H54 (cell line): ENCODE measurements around the gene ICA1.
"Not testable (repeated sequence)": the region's sequence is repeated elsewhere in the genome, so short reads cannot be mapped to it uniquely, and the experiment has no call there.

ENCODE experiments used
- DNase-seq: peaks from one replicate; pipeline ENCODE4 v3.0.0; 2011; ENCODE audit warnings: low spot score, mixed read lengths; ENCODE audit not compliant: insufficient read length
- FAIRE-seq: peaks from 3 replicates; lab custom pipeline; 2011; peaks lifted over from hg19 to GRCh38; lab: Jason Lieb, UNC
- POLR2A ChIP-seq: IDR thresholded peaks from 2 replicates; pipeline ENCODE4 v1.6.1; 2011; ENCODE audit warnings: low read depth, mild to moderate bottlenecking, low read length

ICA1 gene

GRCh38 chr7:8255680-8256655 is 6.0 kb downstream of the ICA1 start:
- DNase-seq (no peak), FAIRE-seq (no peak)
- TF ChIP-seq POLR2A = no peak

- no peak for TF ChIP-seq POLR2A
- FAIRE-seq (no peak), DNase-seq (no peak)
Observed at GRCh38 chr7:8254667-8255066, 7.3 kb downstream of the ICA1 start.

GRCh38 chr7:8254215-8254614 is 7.8 kb downstream of the ICA1 start:
- FAIRE-seq = no peak
- DNase-seq = no peak
- TF ChIP-seq POLR2A = no peak

GRCh38 chr7:8251195-8251594 is 10.8 kb downstream of the ICA1 start:
- no peak for TF ChIP-seq POLR2A
- FAIRE-seq = peak; percentile 43
- peak; percentile 29 for DNase-seq

- FAIRE-seq = no peak
- no peak for TF ChIP-seq POLR2A
- no peak for DNase-seq
Observed at GRCh38 chr7:8250547-8250946, 11.4 kb downstream of the ICA1 start.

GRCh38 chr7:8249121-8249520 is 12.8 kb downstream of the ICA1 start:
- FAIRE-seq (no peak), DNase-seq (no peak)
- no peak for TF ChIP-seq POLR2A

GRCh38 chr7:8246020-8246419 is 15.9 kb downstream of the ICA1 start:
- DNase-seq = no peak
- FAIRE-seq = no peak
- no peak for TF ChIP-seq POLR2A

GRCh38 chr7:8245032-8245431 is 16.9 kb downstream of the ICA1 start:
- DNase-seq, FAIRE-seq: not testable (repeated sequence)

- FAIRE-seq = not testable (repeated sequence)
Observed at GRCh38 chr7:8243059-8243458, 18.9 kb downstream of the ICA1 start.

GRCh38 chr7:8239702-8240362 is 22.1 kb downstream of the ICA1 start:
- not testable (repeated sequence) for DNase-seq

More at GRCh38 chr7:8243059-8243458, 18.9 kb downstream of the ICA1 start:
- not testable (repeated sequence) for DNase-seq

GRCh38 chr7:8236780-8237407 is 25.1 kb downstream of the ICA1 start:
- FAIRE-seq = no peak
- TF ChIP-seq POLR2A = no peak
- DNase-seq = no peak

More at GRCh38 chr7:8239702-8240362, 22.1 kb downstream of the ICA1 start:
- not testable (repeated sequence) for FAIRE-seq

GRCh38 chr7:8232999-8233847 is 28.7 kb downstream of the ICA1 start:
- peak; percentile 73 for FAIRE-seq
- TF ChIP-seq POLR2A = no peak
- DNase-seq = no peak

- no peak for FAIRE-seq
- TF ChIP-seq POLR2A = no peak
Observed at GRCh38 chr7:8229927-8230326, 32.0 kb downstream of the ICA1 start.

More at GRCh38 chr7:8229927-8230326, 32.0 kb downstream of the ICA1 start:
- no peak for DNase-seq
